Liver (tissue), 3 donors: Measurements from ENCODE around the gene PLCG2.

Experiments
- CTCF ChIP-seq: fragments of 150-350 bp; IDR thresholded peaks from 2 replicates; pipeline ENCODE4 v1.5.1; 2017; ENCODE audit warnings: improper control_type of control experiment, low read depth, low read length; ENCODE audit not compliant: missing input control
- EGR1 ChIP-seq, 2 donors: IDR thresholded peaks; 2 replicates each; pipeline ENCODE4 v1.6.1; 2016 to 2018; ENCODE audit warnings: antibody characterized with exemption in 2 of 2, low read depth in 2 of 2
- GABPA ChIP-seq, 2 donors: IDR thresholded peaks in 1 of 2; conservative IDR thresholded peaks in 1 of 2; 2 replicates each; pipeline ENCODE4 v1.6.1; 2016; ENCODE audit warnings: antibody characterized with exemption in 2 of 2, mild to moderate bottlenecking in 1 of 2, moderate library complexity in 1 of 2
- JUND ChIP-seq, 2 donors: IDR thresholded peaks; 2 replicates each; pipeline ENCODE4 v1.6.1; 2016; ENCODE audit warnings: antibody characterized with exemption in 2 of 2
- RAD21 ChIP-seq, 2 donors: IDR thresholded peaks; 2 replicates each; pipeline ENCODE4 v1.6.1; 2016; ENCODE audit warnings: antibody characterized with exemption in 2 of 2, mild to moderate bottlenecking in 2 of 2
- REST ChIP-seq: IDR thresholded peaks from 2 replicates; pipeline ENCODE4 v1.6.1; 2016; ENCODE audit warnings: antibody characterized with exemption, mild to moderate bottlenecking
- RXRA ChIP-seq, 2 donors: IDR thresholded peaks; 2 replicates each; pipeline ENCODE4 v1.6.1; 2017 to 2018; ENCODE audit warnings: antibody characterized with exemption in 2 of 2, mild to moderate bottlenecking in 1 of 2
- TAF1 ChIP-seq: conservative IDR thresholded peaks from 2 replicates; pipeline ENCODE4 v1.6.1; 2016; ENCODE audit warnings: antibody characterized with exemption, mild to moderate bottlenecking
- YY1 ChIP-seq: IDR thresholded peaks from 2 replicates; pipeline ENCODE4 v1.6.1; 2016; ENCODE audit warnings: antibody characterized with exemption, mild to moderate bottlenecking
- donor health status: healthy.
- donor health status: healthy.

GRCh38 chr16:81778861-81779535, at the start of gene PLCG2:
- TF ChIP-seq CTCF = no peak
- no peak for TF ChIP-seq REST
- TF ChIP-seq TAF1 = no peak
- TF ChIP-seq JUND (IDR thresholded peaks at IDR 0.05) = no peak
- no peak for TF ChIP-seq YY1
- TF ChIP-seq RAD21 (IDR thresholded peaks at IDR 0.05) = no peak
- no peak for TF ChIP-seq RXRA (IDR thresholded peaks at IDR 0.05)
- no peak for TF ChIP-seq GABPA (IDR thresholded peaks at IDR 0.05 in 1 of 2, conservative IDR thresholded peaks at IDR 0.05 in 1 of 2)
- no peak for TF ChIP-seq EGR1 (IDR thresholded peaks at IDR 0.05; ENCODE audit: low read depth in 2 of 2)
